SK-N-SH (cell line): ENCODE measurements around the gene TM9SF4. TPM values are rescaled to one million over a fixed set of nuclear protein-coding genes. Genes with fewer than 3 reads are reported as not detected.

Experiments used
- CTCF ChIA-PET: fragments of 300-600, 350-600 bp; formaldehyde crosslinking; extraction: SDS; loops from one replicate; lab custom pipeline; 2021; lab: Yijun Ruan, JAX
- POLR2A ChIA-PET: fragments of 350-600 bp; sonication (Branson Sonifier 250); formaldehyde crosslinking; extraction: SDS; loops from one replicate; lab custom pipeline; 2020; ENCODE audit warnings: antibody characterized with exemption, inconsistent platforms; lab: Yijun Ruan, JAX
- DNase-seq: peaks from one replicate; pipeline ENCODE4 v3.0.0; 2012
- H2AFZ ChIP-seq: fragments of 200-600 bp; sonication (generic); 2 replicates; pipeline ENCODE4 v1.8.1; 2016; ENCODE audit warnings: antibody characterized with exemption, mild to moderate bottlenecking, low read depth
- H3F3A ChIP-seq: fragments of 200-600 bp; sonication (generic); replicated peaks from 2 replicates; pipeline ENCODE3; 2016; ENCODE audit warnings: antibody characterized with exemption, mild to moderate bottlenecking; ENCODE audit not compliant: insufficient read depth
- H3K27ac ChIP-seq, 2 experiments: fragments of 200-500 bp in 1 of 2; fragments of 200-600 bp in 1 of 2; sonication (Bioruptor generic) in 1 of 2; sonication (generic), shearing (Covaris generic) in 1 of 2; 2 replicates each; pipeline versions ENCODE4 v1.5.1 to v1.6.1; 2014 to 2016; ENCODE audit warnings: low read depth in 2 of 2, inconsistent platforms in 1 of 2, low read length in 1 of 2, mild to moderate bottlenecking in 1 of 2, mixed read lengths in 1 of 2
- H3K27me3 ChIP-seq: fragments of 200-600 bp; sonication (generic), shearing (Covaris generic); 2 replicates; pipeline ENCODE4 v1.6.1; 2016; ENCODE audit warnings: mixed run types; ENCODE audit not compliant: insufficient read depth
- H3K36me3 ChIP-seq, 2 experiments: fragments of 200-500 bp in 1 of 2; fragments of 200-600 bp in 1 of 2; sonication (Bioruptor generic) in 1 of 2; sonication (generic) in 1 of 2; replicated peaks in 1 of 2; 2 replicates each; pipeline versions ENCODE3 to v1.5.1; 2014 to 2016; ENCODE audit warnings: low read length in 1 of 2, mild to moderate bottlenecking in 1 of 2; ENCODE audit not compliant: insufficient read depth in 2 of 2, control insufficient read depth in 1 of 2
- H3K4me1 ChIP-seq, 2 experiments: fragments of 200-500 bp in 1 of 2; fragments of 200-600 bp in 1 of 2; sonication (Bioruptor generic) in 1 of 2; sonication (generic), shearing (Covaris generic) in 1 of 2; 2 replicates each; pipeline versions ENCODE4 v1.5.1 to v1.6.1; 2014 to 2016; ENCODE audit warnings: low read depth in 1 of 2, low read length in 1 of 2, mixed run types in 1 of 2; ENCODE audit not compliant: insufficient read depth in 2 of 2, control insufficient read depth in 1 of 2
- H3K4me2 ChIP-seq: fragments of 200-600 bp; sonication (generic), shearing (Covaris generic); 2 replicates; pipeline ENCODE4 v1.6.1; 2017; ENCODE audit warnings: mixed run types
- H3K4me3 ChIP-seq, 2 experiments: fragments of 200-500 bp in 1 of 2; fragments of 200-600 bp in 1 of 2; sonication (Bioruptor generic) in 1 of 2; sonication (generic), shearing (Covaris generic) in 1 of 2; 2 replicates each; pipeline versions ENCODE4 v1.5.1 to v1.8.1; 2014 to 2016; ENCODE audit warnings: low read depth in 2 of 2, inconsistent platforms in 1 of 2, low read length in 1 of 2, mild to moderate bottlenecking in 1 of 2, mixed read lengths in 1 of 2, moderate library complexity in 1 of 2
- H3K79me2 ChIP-seq: fragments of 200-600 bp; sonication (generic); 2 replicates; pipeline ENCODE4 v1.8.1; 2017; ENCODE audit warnings: mild to moderate bottlenecking; ENCODE audit not compliant: insufficient read depth
- H3K9ac ChIP-seq: fragments of 200-600 bp; sonication (generic); 2 replicates; pipeline ENCODE4 v1.6.1; 2017; ENCODE audit warnings: mixed run types
- H3K9me2 ChIP-seq: fragments of 200-600 bp; sonication (generic); 2 replicates; pipeline ENCODE4 v1.6.1; 2017; ENCODE audit warnings: mixed run types
- H3K9me3 ChIP-seq: fragments of 200-600 bp; sonication (generic); 2 replicates; pipeline ENCODE4 v1.6.1; 2017; ENCODE audit warnings: mixed run types, mild to moderate bottlenecking, moderate library complexity
- H4K20me1 ChIP-seq: fragments of 200-600 bp; sonication (generic); 2 replicates; pipeline ENCODE4 v1.6.1; 2017; ENCODE audit warnings: mild to moderate bottlenecking, mixed run types; ENCODE audit not compliant: insufficient read depth
- CHD2 ChIP-seq: fragments of 150-350 bp; IDR thresholded peaks from 2 replicates; pipeline ENCODE4 v1.6.1; 2018; ENCODE audit warnings: low read length; ENCODE audit not compliant: partially characterized antibody
- CTCF ChIP-seq: fragments of 200-600 bp; sonication (generic); IDR thresholded peaks from 2 replicates; pipeline ENCODE4 v1.6.1; 2017; ENCODE audit warnings: antibody characterized with exemption, mild to moderate bottlenecking, moderate library complexity
- ELF1 ChIP-seq: IDR thresholded peaks from 2 replicates; pipeline ENCODE4 v1.4.0; 2012
- EP300 ChIP-seq, 2 experiments: IDR thresholded peaks; 2 replicates each; pipeline versions ENCODE4 v1.4.0 to v1.6.1; 2012; ENCODE audit warnings: borderline replicate concordance in 1 of 2, low read depth in 1 of 2, low read length in 1 of 2
- FOSL2 ChIP-seq: IDR thresholded peaks from 2 replicates; pipeline ENCODE4 v1.4.0; 2012; ENCODE audit warnings: low read depth, mild to moderate bottlenecking, moderate library complexity, borderline replicate concordance
- FOXM1 ChIP-seq: IDR thresholded peaks from 2 replicates; pipeline ENCODE4 v1.4.0; 2012; ENCODE audit warnings: low read depth, mild to moderate bottlenecking
- GATA2 ChIP-seq: sonication (generic); formaldehyde crosslinking; IDR thresholded peaks from 2 replicates; pipeline ENCODE4 v1.5.0; 2020; ENCODE audit warnings: mild to moderate bottlenecking, missing genetic modification reagents
- JUND ChIP-seq: IDR thresholded peaks from 2 replicates; pipeline ENCODE4 v1.4.0; 2012
- MAX ChIP-seq: IDR thresholded peaks from 2 replicates; pipeline ENCODE4 v1.4.0; 2012; ENCODE audit warnings: low read depth
- MEF2A ChIP-seq: IDR thresholded peaks from 2 replicates; pipeline ENCODE4 v1.4.0; 2012; ENCODE audit warnings: low read depth, borderline replicate concordance
- POLR2AphosphoS5 ChIP-seq: IDR thresholded peaks from 2 replicates; pipeline ENCODE4 v1.6.1; 2012; ENCODE audit warnings: low read depth, low read length
- RCOR1 ChIP-seq: fragments of 150-350 bp; IDR thresholded peaks from 2 replicates; pipeline ENCODE4 v1.6.1; 2017; ENCODE audit warnings: antibody characterized with exemption, low read length
- RXRA ChIP-seq: IDR thresholded peaks from 2 replicates; pipeline ENCODE4 v1.4.0; 2012; ENCODE audit warnings: low read depth, mild to moderate bottlenecking, borderline replicate concordance
- SMC3 ChIP-seq: IDR thresholded peaks from 2 replicates; pipeline ENCODE4 v1.6.1; 2012; ENCODE audit warnings: low read depth, low read length, improper control_type of control experiment
- TAF1 ChIP-seq: IDR thresholded peaks from 2 replicates; pipeline ENCODE4 v1.6.1; 2012; ENCODE audit warnings: low read depth, mild to moderate bottlenecking, low read length, moderate library complexity, borderline replicate concordance
- TEAD4 ChIP-seq: IDR thresholded peaks from 2 replicates; pipeline ENCODE4 v1.4.0; 2012; ENCODE audit warnings: mild to moderate bottlenecking, borderline replicate concordance; ENCODE audit not compliant: insufficient read depth
- YY1 ChIP-seq: IDR thresholded peaks from 2 replicates; pipeline ENCODE4 v1.4.0; 2012; ENCODE audit warnings: low read depth, mild to moderate bottlenecking
- WGBS: methylation state at CpG from one replicate; pipeline ENCODE4 v1.1.6; 2017; ENCODE audit warnings: low lambda C conversion rate; 5-methylcytosine and 5-hydroxymethylcytosine counted together
- polyA plus RNA-seq, 3 experiments: library from polyadenylated mRNA; depleted of rRNA; stranded (reverse); fragments of >200 nt; gene quantifications; 2 replicates each; pipeline ENCODE4 v1.2.3, GENCODE V29; 2012
- TF ChIP-seq, protein P1 (sequence below): IDR thresholded peaks from 2 replicates; pipeline ENCODE4 v1.6.1; 2012; ENCODE audit warnings: mild to moderate bottlenecking, low read depth, low read length, moderate library complexity
- TF ChIP-seq, protein P2 (sequence below): IDR thresholded peaks from 2 replicates; pipeline ENCODE4; 2012

The TM9SF4 gene
- polyA plus RNA-seq, 1 of the 3 experiments (the other 2 are of a cell fraction) = 61.0 TPM

DNA sequence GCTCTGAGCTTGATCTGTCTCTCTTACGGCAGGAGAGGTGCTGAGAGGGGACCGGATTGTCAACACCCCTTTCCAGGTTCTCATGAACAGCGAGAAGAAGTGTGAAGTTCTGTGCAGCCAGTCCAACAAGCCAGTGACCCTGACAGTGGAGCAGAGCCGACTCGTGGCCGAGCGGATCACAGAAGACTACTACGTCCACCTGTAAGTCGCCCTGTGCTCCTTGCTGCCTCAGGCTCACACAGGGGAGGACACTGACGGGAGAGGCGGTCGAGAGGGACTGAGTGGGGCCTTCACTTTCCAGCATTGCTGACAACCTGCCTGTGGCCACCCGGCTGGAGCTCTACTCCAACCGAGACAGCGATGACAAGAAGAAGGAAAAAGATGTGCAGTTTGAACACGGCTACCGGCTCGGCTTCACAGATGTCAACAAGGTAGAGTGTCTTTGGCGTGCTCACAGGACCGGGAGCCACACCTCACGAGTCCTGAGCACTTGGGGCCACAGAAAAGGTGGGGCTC, 32.0 kb downstream of the TM9SF4 start (continued):
- TF ChIP-seq, protein P1, sequence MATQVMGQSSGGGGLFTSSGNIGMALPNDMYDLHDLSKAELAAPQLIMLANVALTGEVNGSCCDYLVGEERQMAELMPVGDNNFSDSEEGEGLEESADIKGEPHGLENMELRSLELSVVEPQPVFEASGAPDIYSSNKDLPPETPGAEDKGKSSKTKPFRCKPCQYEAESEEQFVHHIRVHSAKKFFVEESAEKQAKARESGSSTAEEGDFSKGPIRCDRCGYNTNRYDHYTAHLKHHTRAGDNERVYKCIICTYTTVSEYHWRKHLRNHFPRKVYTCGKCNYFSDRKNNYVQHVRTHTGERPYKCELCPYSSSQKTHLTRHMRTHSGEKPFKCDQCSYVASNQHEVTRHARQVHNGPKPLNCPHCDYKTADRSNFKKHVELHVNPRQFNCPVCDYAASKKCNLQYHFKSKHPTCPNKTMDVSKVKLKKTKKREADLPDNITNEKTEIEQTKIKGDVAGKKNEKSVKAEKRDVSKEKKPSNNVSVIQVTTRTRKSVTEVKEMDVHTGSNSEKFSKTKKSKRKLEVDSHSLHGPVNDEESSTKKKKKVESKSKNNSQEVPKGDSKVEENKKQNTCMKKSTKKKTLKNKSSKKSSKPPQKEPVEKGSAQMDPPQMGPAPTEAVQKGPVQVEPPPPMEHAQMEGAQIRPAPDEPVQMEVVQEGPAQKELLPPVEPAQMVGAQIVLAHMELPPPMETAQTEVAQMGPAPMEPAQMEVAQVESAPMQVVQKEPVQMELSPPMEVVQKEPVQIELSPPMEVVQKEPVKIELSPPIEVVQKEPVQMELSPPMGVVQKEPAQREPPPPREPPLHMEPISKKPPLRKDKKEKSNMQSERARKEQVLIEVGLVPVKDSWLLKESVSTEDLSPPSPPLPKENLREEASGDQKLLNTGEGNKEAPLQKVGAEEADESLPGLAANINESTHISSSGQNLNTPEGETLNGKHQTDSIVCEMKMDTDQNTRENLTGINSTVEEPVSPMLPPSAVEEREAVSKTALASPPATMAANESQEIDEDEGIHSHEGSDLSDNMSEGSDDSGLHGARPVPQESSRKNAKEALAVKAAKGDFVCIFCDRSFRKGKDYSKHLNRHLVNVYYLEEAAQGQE = no peak
- no peak for TF ChIP-seq CHD2
- TF ChIP-seq TAF1 = no peak
- no peak for TF ChIP-seq MAX

GRCh38 chr20:32142088-32142487, 32.6 kb downstream of the TM9SF4 start:
- Histone ChIP-seq H3K4me2 (no peak overlapping the region), H3K27me3 (no peaks in the 10 kb centered on the region), H3K9me2 (no peaks in the 10 kb centered on the region), H3K4me1 (no peaks in the 10 kb centered on the region), H3K79me2 (no peaks in the 10 kb centered on the region), H3K36me3 (peaks cover 45 to 85% of the 10 kb centered on the region in 2 experiments), H3F3A (peaks cover 4% of the 10 kb centered on the region), H4K20me1 (0 out of 2 replicates have a peak, but pooled peaks cover 4% of the 10 kb centered on the region), H3K27ac (no peak overlapping the region), H3K9me3 (no peaks in the 10 kb centered on the region), H3K9ac (no peak overlapping the region), H2AFZ (no peak overlapping the region), H3K4me3 (no peak overlapping the region)
- DNase-seq = no peak
- 91% methylated on average over 5 of the region's 5 CpGs for WGBS
- ChIA-PET CTCF (no interaction called here), POLR2A (no interaction called here)
- TF ChIP-seq POLR2AphosphoS5 (no peak), CTCF (no peak), EP300 (IDR thresholded peaks at IDR 0.05; ENCODE audit: borderline replicate concordance in 1 of 2, low read depth in 1 of 2, low read length in 1 of 2) (no peak), JUND (no peak), YY1 (no peak), FOXM1 (no peak), FOSL2 (no peak), ELF1 (no peak), TEAD4 (no peak), MAX (no peak), RCOR1 (no peak), MEF2A (no peak), GATA2 (no peak), SMC3 (no peak), RXRA (no peak), TAF1 (no peak)
- TF ChIP-seq, protein P2, sequence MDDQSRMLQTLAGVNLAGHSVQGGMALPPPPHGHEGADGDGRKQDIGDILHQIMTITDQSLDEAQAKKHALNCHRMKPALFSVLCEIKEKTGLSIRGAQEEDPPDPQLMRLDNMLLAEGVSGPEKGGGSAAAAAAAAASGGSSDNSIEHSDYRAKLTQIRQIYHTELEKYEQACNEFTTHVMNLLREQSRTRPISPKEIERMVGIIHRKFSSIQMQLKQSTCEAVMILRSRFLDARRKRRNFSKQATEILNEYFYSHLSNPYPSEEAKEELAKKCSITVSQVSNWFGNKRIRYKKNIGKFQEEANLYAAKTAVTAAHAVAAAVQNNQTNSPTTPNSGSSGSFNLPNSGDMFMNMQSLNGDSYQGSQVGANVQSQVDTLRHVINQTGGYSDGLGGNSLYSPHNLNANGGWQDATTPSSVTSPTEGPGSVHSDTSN = no peak
- TF ChIP-seq, protein P1 = no peak
